Brain microvascular endothelial cell (primary cell): ENCODE results near the gene BCAS1.

Experiments
- DNase-seq: peaks from one replicate; pipeline ENCODE4 v3.0.0-alpha.2; 2020
- H3K27ac ChIP-seq: fragments of 250-450 bp; sonication (Bioruptor Pico); 2 replicates; pipeline ENCODE4 v1.5.1; 2020; ENCODE audit warnings: mild to moderate bottlenecking, moderate library complexity
- H3K27me3 ChIP-seq: fragments of 250-450 bp; sonication (Bioruptor Pico); replicated peaks from 2 replicates; pipeline ENCODE4 v1.5.1; 2020; ENCODE audit warnings: mild to moderate bottlenecking
- H3K36me3 ChIP-seq: fragments of 250-450 bp; sonication (Bioruptor Pico); replicated peaks from 2 replicates; pipeline ENCODE4 v1.5.1; 2020; ENCODE audit warnings: mild to moderate bottlenecking
- H3K4me3 ChIP-seq: 2 replicates; pipeline ENCODE4 v1.5.1; 2011; ENCODE audit warnings: low read depth, mild to moderate bottlenecking, control low read depth, low read length, moderate library complexity
- in situ Hi-C: cut with HindIII; loops from 2 replicates; pipeline ENCODE4 v1.10.0; 2017; ENCODE audit warnings: low sequenced_read_pairs, low pct_ligation_motif_present
- TF ChIP-seq, protein P1 (sequence below): IDR thresholded peaks from 2 replicates; pipeline ENCODE4 v1.5.1; 2011; ENCODE audit warnings: low read depth, mild to moderate bottlenecking, moderate library complexity, low read length, control low read depth, inconsistent platforms; ENCODE audit errors: missing control alignments

The BCAS1 gene

DNA sequence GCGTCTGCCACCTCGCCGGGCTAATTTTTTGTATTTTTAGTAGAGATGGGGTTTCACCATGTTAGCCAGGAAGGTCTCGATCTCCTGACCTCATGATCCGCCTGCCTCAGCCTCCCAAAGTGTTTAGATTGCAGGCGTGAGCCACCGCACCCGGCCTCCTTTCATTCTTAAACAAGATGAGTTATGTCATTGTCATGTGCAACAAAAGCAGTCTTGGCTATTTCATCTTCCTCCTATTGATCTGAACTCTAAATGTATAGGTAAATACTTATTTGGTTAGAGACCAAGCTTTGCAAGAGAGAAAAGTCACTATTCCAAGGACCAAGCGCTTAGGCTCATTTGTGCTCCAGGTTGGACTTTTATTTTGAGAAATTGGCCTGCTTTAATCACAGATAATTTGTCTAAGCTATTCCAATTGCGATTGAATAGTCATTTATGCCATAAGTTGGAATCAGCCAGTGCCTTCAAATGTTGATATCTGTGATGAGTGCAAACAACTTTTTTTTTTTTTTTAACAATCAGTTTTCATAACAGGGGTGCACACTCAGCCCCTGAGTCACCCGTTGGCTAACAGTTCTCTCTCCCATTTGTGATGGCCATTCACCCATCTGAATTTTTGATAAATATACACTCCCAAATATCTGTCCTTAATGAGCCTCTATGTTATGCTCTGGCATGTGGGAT, 167.3 kb downstream of the BCAS1 start:
- TF ChIP-seq, protein P1, sequence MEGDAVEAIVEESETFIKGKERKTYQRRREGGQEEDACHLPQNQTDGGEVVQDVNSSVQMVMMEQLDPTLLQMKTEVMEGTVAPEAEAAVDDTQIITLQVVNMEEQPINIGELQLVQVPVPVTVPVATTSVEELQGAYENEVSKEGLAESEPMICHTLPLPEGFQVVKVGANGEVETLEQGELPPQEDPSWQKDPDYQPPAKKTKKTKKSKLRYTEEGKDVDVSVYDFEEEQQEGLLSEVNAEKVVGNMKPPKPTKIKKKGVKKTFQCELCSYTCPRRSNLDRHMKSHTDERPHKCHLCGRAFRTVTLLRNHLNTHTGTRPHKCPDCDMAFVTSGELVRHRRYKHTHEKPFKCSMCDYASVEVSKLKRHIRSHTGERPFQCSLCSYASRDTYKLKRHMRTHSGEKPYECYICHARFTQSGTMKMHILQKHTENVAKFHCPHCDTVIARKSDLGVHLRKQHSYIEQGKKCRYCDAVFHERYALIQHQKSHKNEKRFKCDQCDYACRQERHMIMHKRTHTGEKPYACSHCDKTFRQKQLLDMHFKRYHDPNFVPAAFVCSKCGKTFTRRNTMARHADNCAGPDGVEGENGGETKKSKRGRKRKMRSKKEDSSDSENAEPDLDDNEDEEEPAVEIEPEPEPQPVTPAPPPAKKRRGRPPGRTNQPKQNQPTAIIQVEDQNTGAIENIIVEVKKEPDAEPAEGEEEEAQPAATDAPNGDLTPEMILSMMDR, result no peak
- H3K27ac ChIP-seq, result no peak overlapping the region
- DNase-seq, result no peak
- in situ Hi-C loops, result no loop called here
- no peak overlapping the region for H3K4me3 ChIP-seq
- no peaks in the 10 kb centered on the region for H3K27me3 ChIP-seq
- no peaks in the 10 kb centered on the region for H3K36me3 ChIP-seq

DNA sequence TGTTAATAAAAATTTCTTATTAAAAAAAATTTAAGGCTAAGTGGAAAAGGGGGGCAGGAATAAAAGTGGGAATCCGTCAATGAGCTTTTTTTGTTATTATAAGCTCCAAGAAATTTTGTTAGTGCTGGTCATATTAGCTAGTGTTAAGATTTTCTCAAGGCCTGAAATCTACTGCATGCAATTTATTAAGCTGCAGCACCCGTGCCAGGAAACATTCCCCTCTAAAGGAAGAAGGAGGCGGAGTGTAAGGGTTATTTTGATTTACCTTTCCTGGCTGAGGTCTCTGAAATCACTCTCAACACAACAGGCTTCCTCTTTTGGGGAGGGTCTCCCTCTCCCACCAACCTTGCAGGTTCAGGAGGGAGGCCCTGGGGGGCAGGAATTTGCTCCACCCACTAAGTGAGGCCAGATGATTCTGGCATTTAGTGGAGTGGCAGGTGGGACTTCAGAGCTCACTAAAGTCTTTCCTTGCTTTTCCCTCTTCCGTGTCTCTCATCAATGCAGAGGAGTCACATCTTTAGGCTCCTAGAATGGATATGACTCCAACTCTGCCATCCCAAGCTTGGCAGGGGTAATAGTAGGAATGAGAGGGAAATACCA, 168.8 kb downstream of the BCAS1 start:
- Histone ChIP-seq H3K36me3 (no peaks in the 10 kb centered on the region), H3K27ac (peak overlapping the region; percentile 74), H3K27me3 (no peaks in the 10 kb centered on the region), H3K4me3 (no peak overlapping the region)
- DNase-seq, result no peak
- in situ Hi-C loops, result no loop called here
- TF ChIP-seq, protein P1, result no peak

DNA sequence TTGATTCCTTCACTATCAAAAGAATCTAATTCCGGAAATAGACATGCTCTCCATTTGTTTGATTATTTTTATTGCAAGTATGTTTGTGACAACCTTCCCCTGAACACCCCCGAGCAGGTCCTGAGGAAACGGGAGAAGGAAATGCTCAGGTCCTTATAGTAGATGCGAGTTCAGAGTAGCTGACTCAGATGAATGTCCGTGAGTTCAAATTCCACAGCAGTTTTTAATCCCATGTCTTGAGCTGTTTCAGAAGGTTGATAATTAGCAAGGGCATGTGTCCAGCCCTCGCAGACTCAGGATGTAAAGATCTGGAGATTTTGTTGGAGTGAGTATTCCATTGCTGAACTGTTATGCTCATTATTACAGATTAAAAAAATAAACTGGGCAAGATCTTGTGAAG, 169.3 kb downstream of the BCAS1 start:
- H3K4me3 ChIP-seq, result no peak overlapping the region
- peak; percentile 56 for DNase-seq
- in situ Hi-C loops, result no loop called here
- no peaks in the 10 kb centered on the region for H3K36me3 ChIP-seq
- H3K27ac ChIP-seq, result peak overlapping the region; percentile 74
- H3K27me3 ChIP-seq, result no peaks in the 10 kb centered on the region
- TF ChIP-seq, protein P1, result no peak

DNA sequence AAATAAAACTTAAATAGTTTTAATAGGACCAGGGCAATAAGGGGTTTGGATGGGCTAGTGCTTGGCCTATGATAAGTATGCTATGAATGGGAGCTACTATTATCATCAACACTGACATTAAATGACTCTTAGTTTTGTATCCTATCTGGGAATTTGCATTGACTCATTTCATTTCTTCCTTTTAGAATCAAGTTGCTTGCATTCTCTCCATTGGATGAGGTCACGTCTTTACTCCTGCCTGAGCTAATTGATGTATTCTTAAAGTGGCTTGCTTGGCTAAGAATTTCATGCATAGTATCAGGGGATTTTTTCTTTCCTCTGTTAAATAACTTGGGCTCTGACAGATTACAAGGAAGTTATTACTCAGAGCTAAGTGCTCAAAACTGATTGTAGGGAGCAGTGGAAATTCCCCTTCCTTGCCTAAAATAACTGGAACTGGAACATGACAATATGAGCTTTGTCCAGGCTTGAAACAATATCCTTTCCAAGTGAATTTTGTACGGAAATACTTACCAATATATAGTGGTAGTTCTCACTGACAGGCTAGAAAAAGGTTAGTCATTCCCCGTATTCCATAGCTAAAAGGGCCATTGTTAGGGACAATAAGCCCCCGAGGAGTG, 169.9 kb downstream of the BCAS1 start:
- in situ Hi-C loops, result no loop called here
- DNase-seq, result peak; percentile 66
- TF ChIP-seq, protein P1, result no peak
- peak overlapping the region; percentile 74 for H3K27ac ChIP-seq
- no peaks in the 10 kb centered on the region for H3K27me3 ChIP-seq
- H3K4me3 ChIP-seq, result no peak overlapping the region
- no peaks in the 10 kb centered on the region for H3K36me3 ChIP-seq

DNA sequence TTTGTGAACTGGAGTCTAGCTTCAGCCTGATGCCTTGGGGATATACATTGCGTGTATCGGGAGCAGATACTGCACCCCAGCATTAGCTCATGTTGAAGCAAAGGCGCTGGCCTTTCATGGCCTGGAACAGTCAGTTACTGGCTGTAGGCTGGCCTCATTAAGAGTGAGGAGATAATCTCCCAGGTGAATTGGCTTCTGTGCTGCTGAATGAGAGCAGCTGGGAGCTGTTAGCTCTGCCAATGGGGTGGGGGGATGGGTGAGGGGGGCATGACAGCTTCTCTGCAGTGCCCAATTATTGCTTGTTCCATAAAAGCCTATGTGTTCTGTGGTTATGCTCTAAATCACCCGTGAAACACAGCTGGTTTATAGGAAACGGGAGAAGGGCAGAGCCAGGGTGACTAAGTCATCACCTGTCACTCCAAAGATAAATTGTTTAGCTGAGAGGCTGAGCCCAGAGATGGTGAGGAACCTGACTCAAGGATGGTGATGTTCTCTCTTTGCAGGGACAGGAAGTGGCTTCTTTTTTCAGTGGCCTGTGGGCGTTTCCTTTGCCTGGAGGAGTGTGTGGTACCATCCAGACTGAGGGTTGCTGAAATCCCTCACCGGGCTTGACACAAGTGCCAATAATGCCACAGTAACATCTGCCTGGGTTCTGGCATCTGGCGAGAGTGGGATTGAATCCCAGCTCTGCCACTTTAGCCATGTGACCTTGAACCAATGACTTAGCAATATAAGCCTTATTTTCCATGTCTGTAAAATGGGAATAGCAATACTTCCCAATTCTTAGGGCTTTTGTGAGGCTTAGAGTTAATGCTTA, 170.8 kb downstream of the BCAS1 start:
- in situ Hi-C loops, result loop anchor here (25.0 kb wide), 1 partner anchor 312 kb away; the partner anchor contains the start of gene ZNF217
- H3K27ac ChIP-seq, result peak overlapping the region; percentile 74
- no peak for DNase-seq

More for the DNA sequence above, 170.8 kb downstream of the BCAS1 start:
- Histone ChIP-seq H3K27me3 (no peaks in the 10 kb centered on the region), H3K36me3 (no peaks in the 10 kb centered on the region), H3K4me3 (no peak overlapping the region)
- TF ChIP-seq, protein P1, result no peak
